ENCODE results near the gene KANSL1L.
A peak's percentile ranks its signal among the peaks of the same experiment; 100 is the strongest.

DNA sequence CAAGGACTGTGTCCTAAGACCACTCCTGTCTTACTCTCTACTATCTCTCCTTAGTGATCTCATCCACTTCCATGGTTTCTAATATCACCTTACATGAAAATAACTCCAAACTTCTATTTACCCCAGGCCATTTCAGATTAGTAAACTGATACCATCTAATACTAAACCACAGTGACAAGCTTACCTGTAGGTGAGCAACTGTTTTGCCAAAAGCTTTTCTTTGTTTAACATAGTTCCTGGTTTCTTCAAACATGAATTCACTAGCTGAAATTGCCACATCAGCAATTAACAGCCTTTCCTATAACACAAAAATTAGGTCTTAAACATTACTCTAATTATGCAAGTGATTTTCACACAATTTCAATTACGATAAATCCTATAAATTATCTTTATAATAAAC is 31.9 kb upstream of the KANSL1L start:
- TF ChIP-seq PHF8 (IDR thresholded peaks at IDR 0.05; ENCODE audit: borderline replicate concordance, low read depth), result no peak
- TF ChIP-seq, protein P1, sequence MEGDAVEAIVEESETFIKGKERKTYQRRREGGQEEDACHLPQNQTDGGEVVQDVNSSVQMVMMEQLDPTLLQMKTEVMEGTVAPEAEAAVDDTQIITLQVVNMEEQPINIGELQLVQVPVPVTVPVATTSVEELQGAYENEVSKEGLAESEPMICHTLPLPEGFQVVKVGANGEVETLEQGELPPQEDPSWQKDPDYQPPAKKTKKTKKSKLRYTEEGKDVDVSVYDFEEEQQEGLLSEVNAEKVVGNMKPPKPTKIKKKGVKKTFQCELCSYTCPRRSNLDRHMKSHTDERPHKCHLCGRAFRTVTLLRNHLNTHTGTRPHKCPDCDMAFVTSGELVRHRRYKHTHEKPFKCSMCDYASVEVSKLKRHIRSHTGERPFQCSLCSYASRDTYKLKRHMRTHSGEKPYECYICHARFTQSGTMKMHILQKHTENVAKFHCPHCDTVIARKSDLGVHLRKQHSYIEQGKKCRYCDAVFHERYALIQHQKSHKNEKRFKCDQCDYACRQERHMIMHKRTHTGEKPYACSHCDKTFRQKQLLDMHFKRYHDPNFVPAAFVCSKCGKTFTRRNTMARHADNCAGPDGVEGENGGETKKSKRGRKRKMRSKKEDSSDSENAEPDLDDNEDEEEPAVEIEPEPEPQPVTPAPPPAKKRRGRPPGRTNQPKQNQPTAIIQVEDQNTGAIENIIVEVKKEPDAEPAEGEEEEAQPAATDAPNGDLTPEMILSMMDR (IDR thresholded peaks at IDR 0.05), result no peak
- peak; percentile 95 for TF ChIP-seq MAFK (IDR thresholded peaks at IDR 0.05; ENCODE audit: partially characterized antibody)
- TF ChIP-seq EP300 (IDR thresholded peaks at IDR 0.05), result no peak
- TF ChIP-seq CHD2 (IDR thresholded peaks at IDR 0.05; ENCODE audit: low read length, partially characterized antibody), result no peak
- TF ChIP-seq JUNB (IDR thresholded peaks at IDR 0.05), result no peak

Measured in A549 (cell line).